GM19395 (cell line): ENCODE measurements around the gene TNFRSF21.
"Not testable (repeated sequence)": the region's sequence is repeated elsewhere in the genome, so short reads cannot be mapped to it uniquely, and the experiment has no call there.

Experiments
- ATAC-seq: cut with Tn5 transposase; IDR thresholded peaks from one replicate; pipeline ENCODE4 v1.9.1; 2021; ENCODE audit warnings: mild to moderate bottlenecking, moderate library complexity; ENCODE audit not compliant: unreplicated experiment

Gene TNFRSF21

GRCh38 chr6:47309291-47310130, at the start of gene TNFRSF21:
Gene TNFRSF21 (minus strand): TSS chr6:47309905. CDS start chr6:47309511, 394 bp downstream.
- peak; percentile 99 for ATAC-seq

- ATAC-seq = peak; percentile 56
Observed at GRCh38 chr6:47358440-47359225, 48.9 kb upstream of the TNFRSF21 start.

GRCh38 chr6:47357827-47358226, 48.1 kb upstream of the TNFRSF21 start:
- ATAC-seq = peak; percentile 75

GRCh38 chr6:47355496-47355895, 45.8 kb upstream of the TNFRSF21 start:
- ATAC-seq = no peak

GRCh38 chr6:47353871-47354270, 44.2 kb upstream of the TNFRSF21 start:
- no peak for ATAC-seq

- no peak for ATAC-seq
Observed at GRCh38 chr6:47352966-47353365, 43.3 kb upstream of the TNFRSF21 start.

- no peak for ATAC-seq
Observed at GRCh38 chr6:47352194-47352920, 42.7 kb upstream of the TNFRSF21 start.

GRCh38 chr6:47351621-47352020, 41.9 kb upstream of the TNFRSF21 start:
- no peak for ATAC-seq

GRCh38 chr6:47349931-47350330, 40.2 kb upstream of the TNFRSF21 start:
- no peak for ATAC-seq

GRCh38 chr6:47348316-47348863, 38.7 kb upstream of the TNFRSF21 start:
- no peak for ATAC-seq

- ATAC-seq = no peak
Observed at GRCh38 chr6:47345761-47346160, 36.1 kb upstream of the TNFRSF21 start.

GRCh38 chr6:47344022-47344421, 34.3 kb upstream of the TNFRSF21 start:
- no peak for ATAC-seq

GRCh38 chr6:47343600-47343999, 33.9 kb upstream of the TNFRSF21 start:
- no peak for ATAC-seq

- ATAC-seq = no peak
Observed at GRCh38 chr6:47342824-47343223, 33.1 kb upstream of the TNFRSF21 start.

GRCh38 chr6:47337519-47337918, 27.8 kb upstream of the TNFRSF21 start:
- no peak for ATAC-seq

- ATAC-seq = no peak
Observed at GRCh38 chr6:47336334-47336733, 26.6 kb upstream of the TNFRSF21 start.

- ATAC-seq = peak; percentile 97
Observed at GRCh38 chr6:47335466-47335865, 25.8 kb upstream of the TNFRSF21 start.

- no peak for ATAC-seq
Observed at GRCh38 chr6:47334334-47334733, 24.6 kb upstream of the TNFRSF21 start.

GRCh38 chr6:47328606-47329005, 18.9 kb upstream of the TNFRSF21 start:
- not testable (repeated sequence) for ATAC-seq

- not testable (repeated sequence) for ATAC-seq
Observed at GRCh38 chr6:47328139-47328538, 18.4 kb upstream of the TNFRSF21 start.

- no peak for ATAC-seq
Observed at GRCh38 chr6:47323887-47324286, 14.2 kb upstream of the TNFRSF21 start.
